T-cell (primary cell): ENCODE results near the gene GALNTL6. TPM values are rescaled to one million over a fixed set of nuclear protein-coding genes. Genes with fewer than 3 reads are reported as not detected.

Experiments used
- ATAC-seq, 4 experiments: fragments of 200-7000 bp in 3 of 4; fragments of 150-1000 bp in 1 of 4; cut with Tn5 transposase; replicated peaks in 1 of 4; 1 replicate in 3 of 4; 2 replicates in 1 of 4; pipeline ENCODE4 v1.10.0; 2021; ENCODE audit warnings: moderate library complexity in 3 of 4, mild to moderate bottlenecking in 2 of 4, moderate number of reproducible peaks in 1 of 4
- CTCF ChIA-PET, 2 donors: fragments of 300-600 bp; sonication (Branson Sonifier 250); formaldehyde crosslinking; loops; one replicate each; lab custom pipeline; 2022; ENCODE audit warnings: antibody characterized with exemption in 2 of 2; lab: Charles Lee
- POLR2A ChIA-PET, 2 donors: fragments of 300-600 bp; sonication (Branson Sonifier 250); formaldehyde crosslinking; loops; one replicate each; lab custom pipeline; 2022; ENCODE audit warnings: antibody characterized with exemption in 2 of 2; lab: Charles Lee
- DNase-seq, 35 experiments: peaks; one replicate each; pipeline versions ENCODE4 v3.0.0 to v3.0.0-alpha.2; 2013 to 2023
- H3K27ac ChIP-seq: one replicate; pipeline ENCODE4 v1.5.1; 2013; ENCODE audit warnings: low read length
- H3K27me3 ChIP-seq, 2 experiments: replicated peaks in 1 of 2; 1 replicate in 1 of 2; 2 replicates in 1 of 2; pipeline versions ENCODE4 v1.6.1 to v1.7.0; 2013; ENCODE audit warnings: low read length in 1 of 2, mixed read lengths in 1 of 2; ENCODE audit not compliant: control insufficient read depth in 2 of 2, insufficient read depth in 2 of 2; ENCODE audit errors: extremely low read depth in 1 of 2
- H3K36me3 ChIP-seq, 2 donors: 1 replicate in 1 of 2; 2 replicates in 1 of 2; pipeline versions ENCODE4 v1.6.1 to v1.7.0; 2013; ENCODE audit warnings: low read length in 1 of 2; ENCODE audit not compliant: control insufficient read depth in 2 of 2, insufficient read depth in 1 of 2; ENCODE audit errors: extremely low read depth in 1 of 2
- H3K4me1 ChIP-seq, 2 experiments: 1 replicate in 1 of 2; 2 replicates in 1 of 2; pipeline versions ENCODE4 v1.6.1 to v1.7.0; 2013; ENCODE audit warnings: low read length in 2 of 2, mixed read lengths in 1 of 2; ENCODE audit not compliant: insufficient read depth in 2 of 2, control insufficient read depth in 1 of 2; ENCODE audit errors: extremely low read depth in 1 of 2
- H3K4me3 ChIP-seq, 2 donors: 1 replicate in 1 of 2; 2 replicates in 1 of 2; pipeline versions ENCODE4 v1.5.1 to v1.7.0; 2013; ENCODE audit warnings: mild to moderate bottlenecking in 2 of 2, low read length in 1 of 2, moderate library complexity in 1 of 2; ENCODE audit not compliant: control insufficient read depth in 1 of 2; ENCODE audit errors: extremely low read depth in 1 of 2
- H3K9me3 ChIP-seq: 2 replicates; pipeline ENCODE4 v1.7.0; 2013
- H3K27ac Mint-ChIP-seq, 2 donors: one replicate each; pipeline ENCODE4 v1.8.0; 2020 to 2021; ENCODE audit warnings: mild to moderate bottlenecking in 2 of 2, mixed read lengths in 2 of 2
- H3K27me3 Mint-ChIP-seq, 2 donors: one replicate each; pipeline ENCODE4 v1.8.0; 2021 to 2022; ENCODE audit warnings: mixed read lengths in 2 of 2
- H3K36me3 Mint-ChIP-seq: one replicate; pipeline ENCODE4 v1.8.0; 2021; ENCODE audit warnings: mixed read lengths
- H3K4me1 Mint-ChIP-seq, 3 donors: one replicate each; pipeline ENCODE4 v1.8.0; 2020 to 2022; ENCODE audit warnings: mixed read lengths in 3 of 3, mild to moderate bottlenecking in 1 of 3
- H3K4me3 Mint-ChIP-seq, 3 donors: one replicate each; pipeline ENCODE4 v1.8.0; 2020 to 2022; ENCODE audit warnings: mild to moderate bottlenecking in 3 of 3, mixed read lengths in 3 of 3, moderate library complexity in 3 of 3
- H3K9me3 Mint-ChIP-seq, 3 donors: one replicate each; pipeline ENCODE4 v1.8.0; 2020 to 2022; ENCODE audit warnings: mixed read lengths in 3 of 3
- WGBS: methylation state at CpG from one replicate; pipeline ENCODE4 v1.1.5; 2013; ENCODE audit warnings: missing lambda C conversion rate; ENCODE audit not compliant: insufficient coverage; 5-methylcytosine and 5-hydroxymethylcytosine counted together
- total RNA-seq, 35 experiments: library from RNA in 6 of 35; stranded (reverse) in 6 of 35; fragments of 120-200 nt in 1 of 35; gene quantifications; one replicate each; pipeline versions ENCODE4 v1.2.1 to v1.2.4 and lab custom pipeline; 2013 to 2026

Gene GALNTL6
- total RNA-seq, 5 donors from 2014 or later (not counting 1 experiment from before 2014, with no cell fraction given), result not detected

DNA sequence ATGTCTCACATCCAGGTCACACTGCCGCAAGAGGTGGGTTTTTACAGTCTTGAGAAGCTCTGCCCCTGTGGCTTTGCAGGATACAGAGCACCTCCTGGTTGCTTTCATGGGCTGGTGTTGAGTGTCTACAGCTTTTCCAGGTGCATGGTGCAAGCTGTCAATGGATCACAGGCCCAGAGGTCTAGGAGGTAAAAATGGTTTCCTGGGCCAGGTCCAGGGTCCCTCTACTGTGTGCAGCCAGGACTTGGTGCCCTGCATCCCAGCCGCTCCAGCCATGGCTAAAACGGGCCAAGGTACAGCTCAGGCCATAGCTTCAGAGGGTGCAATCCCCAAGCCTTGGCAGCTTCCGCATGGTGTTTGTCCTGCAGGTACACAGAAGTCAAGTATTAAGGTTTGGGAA is 921.4 kb downstream of the GALNTL6 start:
- Mint-ChIP-seq H3K4me3 (no peak overlapping the region), H3K36me3 (no peaks in the 10 kb centered on the region), H3K27me3 (no peaks in the 10 kb centered on the region), H3K4me1 (no peaks in the 10 kb centered on the region), H3K9me3 (peaks cover 30 to 57% (median 43%) of the 10 kb centered on the region in 3 donors), H3K27ac (no peak overlapping the region)
- WGBS, result 79% methylated on average over 3 of the region's 4 CpGs
- Histone ChIP-seq H3K27ac (no peak overlapping the region), H3K36me3 (no peaks in the 10 kb centered on the region), H3K27me3 (no peaks in the 10 kb centered on the region), H3K4me1 (no peaks in the 10 kb centered on the region), H3K4me3 (no peak overlapping the region), H3K9me3 (no peaks in the 10 kb centered on the region)
- DNase-seq, result peak in 1 of 35 experiments; percentile 0
- ChIA-PET CTCF (no interaction called here), POLR2A (no interaction called here)
- no peak for ATAC-seq

DNA sequence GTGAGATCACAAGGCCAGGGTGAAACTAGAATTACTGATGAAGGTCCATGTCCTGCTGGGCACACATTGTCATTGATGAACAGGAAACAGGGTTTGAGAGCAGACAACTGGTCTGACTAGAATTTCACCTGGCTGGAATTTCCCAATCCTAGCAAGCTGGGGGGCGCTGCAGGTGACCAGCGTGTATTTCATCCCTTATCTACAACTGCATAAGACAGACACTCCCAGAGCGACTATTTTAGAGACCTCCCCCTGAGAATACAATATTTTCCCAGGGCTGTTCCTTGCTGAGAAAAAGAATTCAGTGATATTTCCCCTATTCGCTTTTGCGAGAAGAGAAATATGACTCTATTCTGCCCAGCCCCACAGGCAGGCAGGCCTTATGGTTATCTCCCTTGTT is 922.8 kb downstream of the GALNTL6 start:
- Mint-ChIP-seq H3K4me1 (no peaks in the 10 kb centered on the region), H3K4me3 (no peak overlapping the region), H3K27ac (no peak overlapping the region), H3K36me3 (no peaks in the 10 kb centered on the region), H3K27me3 (no peaks in the 10 kb centered on the region), H3K9me3 (peaks cover 30 to 58% (median 43%) of the 10 kb centered on the region in 3 donors)
- H3K36me3 ChIP-seq, result no peaks in the 10 kb centered on the region
- no peaks in the 10 kb centered on the region for H3K4me1 ChIP-seq
- ChIA-PET POLR2A (no interaction called here), CTCF (no interaction called here)
- no peaks in the 10 kb centered on the region for H3K27me3 ChIP-seq
- ATAC-seq (no peak), DNase-seq (no peak)
- no peaks in the 10 kb centered on the region for H3K9me3 ChIP-seq
- no peak overlapping the region for H3K27ac ChIP-seq
- 53% methylated on average over 3 of the region's 5 CpGs for WGBS
- H3K4me3 ChIP-seq, result no peak overlapping the region

DNA sequence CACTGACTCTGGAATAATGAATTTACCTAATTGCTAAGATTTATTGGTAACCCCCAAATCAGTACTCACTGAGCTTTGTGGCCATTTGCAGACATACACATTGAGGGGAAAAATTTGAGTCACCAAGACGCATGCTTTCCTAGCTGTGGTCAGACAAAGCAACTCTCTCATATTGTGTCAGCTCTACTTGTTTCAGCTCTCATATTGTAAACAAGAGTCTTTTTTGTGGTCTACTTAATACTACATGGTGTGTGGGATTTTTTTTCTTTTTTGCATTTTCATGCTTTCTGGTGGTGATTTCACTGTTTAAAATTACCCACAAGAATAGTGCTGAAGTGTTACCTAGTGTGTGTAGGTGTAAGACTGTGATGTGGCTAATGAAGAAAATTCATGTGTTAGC is 927.2 kb downstream of the GALNTL6 start:
- ATAC-seq, result no peak
- H3K4me1 ChIP-seq, result no peaks in the 10 kb centered on the region
- ChIA-PET POLR2A (no interaction called here), CTCF (no interaction called here)
- Mint-ChIP-seq H3K36me3 (no peaks in the 10 kb centered on the region), H3K27me3 (no peaks in the 10 kb centered on the region), H3K9me3 (peaks cover 19 to 29% (median 23%) of the 10 kb centered on the region in 3 donors), H3K4me1 (no peaks in the 10 kb centered on the region), H3K4me3 (no peak overlapping the region), H3K27ac (no peak overlapping the region)
- no peak overlapping the region for H3K27ac ChIP-seq
- H3K4me3 ChIP-seq, result no peak overlapping the region
- WGBS, result 67% methylated on average over 1 of the region's 1 CpG
- H3K36me3 ChIP-seq, result no peaks in the 10 kb centered on the region
- no peaks in the 10 kb centered on the region for H3K27me3 ChIP-seq
- no peak for DNase-seq
- H3K9me3 ChIP-seq, result no peaks in the 10 kb centered on the region

DNA sequence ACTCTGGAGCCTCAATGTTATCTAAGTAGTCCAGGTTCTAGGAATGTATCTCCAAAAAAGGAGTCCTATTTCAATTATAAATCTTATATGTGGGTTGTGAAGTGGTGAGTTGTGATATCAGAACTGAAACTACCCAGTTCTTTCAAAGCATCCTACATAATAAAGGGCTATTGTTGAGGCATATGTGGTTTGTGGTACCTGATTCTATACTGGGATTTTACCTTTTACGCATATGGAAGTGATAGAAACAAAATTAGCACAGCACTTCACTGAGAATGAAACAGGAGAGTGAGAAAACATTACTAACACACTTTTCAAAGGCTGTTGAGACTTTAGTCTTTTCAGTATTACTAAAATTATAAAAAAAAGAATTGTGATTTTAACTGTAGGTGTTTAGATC is 937.7 kb downstream of the GALNTL6 start:
- peaks cover 4 to 15% (median 8%) of the 10 kb centered on the region in 3 donors for H3K9me3 Mint-ChIP-seq
- H3K36me3 Mint-ChIP-seq, result no peaks in the 10 kb centered on the region
- Histone ChIP-seq H3K27me3 (no peaks in the 10 kb centered on the region), H3K9me3 (no peaks in the 10 kb centered on the region), H3K27ac (no peak overlapping the region), H3K4me3 (no peak overlapping the region), H3K36me3 (no peaks in the 10 kb centered on the region), H3K4me1 (no peaks in the 10 kb centered on the region)
- ChIA-PET CTCF (no interaction called here), POLR2A (no interaction called here)
- no peaks in the 10 kb centered on the region for H3K27me3 Mint-ChIP-seq
- H3K4me3 Mint-ChIP-seq, result no peak overlapping the region
- no peaks in the 10 kb centered on the region for H3K4me1 Mint-ChIP-seq
- ATAC-seq (no peak), DNase-seq (no peak)
- no peak overlapping the region for H3K27ac Mint-ChIP-seq
- WGBS, result no CpG with 5 or more reads among the region's 1 CpG

DNA sequence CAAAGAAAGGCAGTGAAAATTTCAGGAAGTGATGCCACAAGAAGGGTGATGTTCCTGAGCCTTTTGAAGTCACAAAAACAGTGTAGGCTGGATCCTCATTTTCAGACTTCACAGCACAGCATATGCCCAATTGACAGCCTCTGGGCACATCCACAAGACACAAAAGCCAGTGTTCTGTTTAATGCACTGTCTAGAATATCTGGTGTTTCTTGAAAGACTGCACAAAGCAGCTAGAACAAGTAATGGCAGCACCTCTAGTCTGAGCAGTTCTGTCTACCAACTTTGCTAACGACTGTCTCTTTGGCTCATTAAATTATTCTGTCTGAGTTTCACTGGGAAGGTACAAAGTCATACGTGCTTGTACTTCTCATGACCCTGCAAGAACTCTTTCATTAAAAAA is 938.3 kb downstream of the GALNTL6 start:
- Mint-ChIP-seq H3K27ac (no peak overlapping the region), H3K9me3 (peaks cover 4 to 15% (median 8%) of the 10 kb centered on the region in 3 donors), H3K36me3 (no peaks in the 10 kb centered on the region), H3K4me1 (no peaks in the 10 kb centered on the region), H3K4me3 (no peak overlapping the region), H3K27me3 (no peaks in the 10 kb centered on the region)
- CTCF ChIA-PET, result no interaction called here
- Histone ChIP-seq H3K36me3 (no peaks in the 10 kb centered on the region), H3K9me3 (no peaks in the 10 kb centered on the region), H3K4me1 (no peaks in the 10 kb centered on the region), H3K4me3 (no peak overlapping the region), H3K27ac (no peak overlapping the region), H3K27me3 (no peaks in the 10 kb centered on the region)
- DNase-seq (no peak), ATAC-seq (no peak)
- 67% methylated on average over 1 of the region's 2 CpGs for WGBS
- POLR2A ChIA-PET, result no interaction called here

DNA sequence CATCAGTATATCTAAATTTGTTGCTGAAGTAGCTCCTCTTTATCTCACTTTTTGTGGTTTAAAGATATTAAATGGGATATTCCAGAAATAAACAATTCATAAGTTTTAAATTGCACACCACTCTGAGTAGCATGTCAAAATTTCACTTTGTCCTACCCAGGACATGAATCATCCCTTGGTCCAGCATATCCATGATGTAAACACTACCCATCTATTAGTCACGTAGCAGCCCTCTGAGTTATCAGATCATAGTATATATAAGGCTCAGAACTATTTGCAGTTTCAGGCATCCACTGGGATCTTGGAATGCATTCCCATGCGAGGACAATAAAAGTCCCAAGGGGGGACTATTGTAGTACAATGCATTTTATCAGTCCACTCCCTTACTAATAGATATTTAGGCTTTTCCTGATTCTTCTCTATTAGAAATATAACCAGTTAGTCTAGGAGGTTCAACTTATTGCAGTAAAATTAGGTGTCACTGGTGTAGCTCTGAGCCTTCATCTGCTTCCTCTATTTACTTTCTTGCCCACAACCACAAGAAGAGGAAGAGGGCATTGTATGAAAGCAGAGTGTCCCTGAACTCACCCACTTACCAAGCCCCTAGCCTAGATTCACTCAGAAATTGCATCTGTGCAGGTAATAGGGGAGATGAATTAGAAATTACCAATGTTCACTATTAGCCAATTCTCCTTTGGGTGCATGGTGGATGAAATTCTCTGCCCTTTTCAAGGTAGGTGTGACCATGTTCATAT is 945.6 kb downstream of the GALNTL6 start:
- no CpG with 5 or more reads among the region's 2 CpGs for WGBS
- no peaks in the 10 kb centered on the region for H3K9me3 ChIP-seq
- peaks cover 0 to 9% (median 9%) of the 10 kb centered on the region in 3 donors for H3K9me3 Mint-ChIP-seq
- no peak for ATAC-seq
- H3K27me3 Mint-ChIP-seq, result no peaks in the 10 kb centered on the region
- no peak overlapping the region for H3K27ac ChIP-seq
- DNase-seq, result no peak
- H3K4me1 Mint-ChIP-seq, result no peaks in the 10 kb centered on the region
- no peaks in the 10 kb centered on the region for H3K36me3 Mint-ChIP-seq
- POLR2A ChIA-PET, result no interaction called here
- no peaks in the 10 kb centered on the region for H3K4me1 ChIP-seq
- no peak overlapping the region for H3K4me3 Mint-ChIP-seq
- no peaks in the 10 kb centered on the region for H3K27me3 ChIP-seq
- H3K36me3 ChIP-seq, result no peaks in the 10 kb centered on the region
- H3K27ac Mint-ChIP-seq, result no peak overlapping the region
- CTCF ChIA-PET, result no interaction called here
- no peak overlapping the region for H3K4me3 ChIP-seq
